OCI-LY1 (cell line): ENCODE data around the gene CC2D1B.

Experiments used
- H2AFZ ChIP-seq: fragments of 200-600 bp; sonication (generic), shearing (Covaris generic); 2 replicates; pipeline ENCODE4 v1.6.0; 2014; ENCODE audit warnings: antibody characterized with exemption, mild to moderate bottlenecking, low read length
- H3F3A ChIP-seq: fragments of 200-600 bp; sonication (generic), shearing (Covaris generic); 2 replicates; pipeline ENCODE4 v1.6.0; 2014; ENCODE audit warnings: mild to moderate bottlenecking, antibody characterized with exemption, low read length, moderate library complexity; ENCODE audit not compliant: insufficient read depth
- H3K27ac ChIP-seq: fragments of 200-600 bp; sonication (generic); 2 replicates; pipeline ENCODE4 v1.5.1; 2014; ENCODE audit warnings: low read length, mixed run types, mild to moderate bottlenecking, low read depth; ENCODE audit not compliant: poor library complexity, severe bottlenecking
- H3K27me3 ChIP-seq: fragments of 200-600 bp; sonication (generic); 2 replicates; pipeline ENCODE4 v1.6.0; 2014; ENCODE audit warnings: antibody characterized with exemption, mild to moderate bottlenecking, low read length, moderate library complexity; ENCODE audit not compliant: insufficient read depth
- H3K36me3 ChIP-seq: fragments of 200-600 bp; sonication (generic); 2 replicates; pipeline ENCODE4 v1.6.1; 2014; ENCODE audit warnings: mild to moderate bottlenecking, antibody characterized with exemption, low read length, moderate library complexity, mixed read lengths; ENCODE audit not compliant: insufficient read depth
- H3K4me1 ChIP-seq: fragments of 200-600 bp; sonication (generic); 2 replicates; pipeline ENCODE4 v1.5.1; 2014; ENCODE audit warnings: mild to moderate bottlenecking, low read length, moderate library complexity; ENCODE audit not compliant: insufficient read depth, severe bottlenecking
- H3K4me2 ChIP-seq: fragments of 200-600 bp; sonication (generic), shearing (Covaris generic); 2 replicates; pipeline ENCODE4 v1.6.1; 2014; ENCODE audit warnings: low read length
- H3K4me3 ChIP-seq: fragments of 200-600 bp; sonication (generic); 2 replicates; pipeline ENCODE4 v1.5.1; 2014; ENCODE audit warnings: low read length, low read depth, mild to moderate bottlenecking, mixed read lengths; ENCODE audit not compliant: poor library complexity, severe bottlenecking
- H3K79me2 ChIP-seq: fragments of 200-600 bp; shearing (Covaris generic); 2 replicates; pipeline ENCODE4 v1.6.1; 2016; ENCODE audit warnings: mixed run types, low read length, mixed read lengths; ENCODE audit not compliant: insufficient read depth
- H3K9ac ChIP-seq: fragments of 200-600 bp; sonication (generic), shearing (Covaris generic); 2 replicates; pipeline ENCODE4 v1.6.1; 2014; ENCODE audit warnings: mild to moderate bottlenecking, low read length, mixed read lengths
- H3K9me2 ChIP-seq: fragments of 200-600 bp; sonication (generic), shearing (Covaris generic); 2 replicates; pipeline ENCODE4 v1.6.1; 2014; ENCODE audit warnings: low read depth, mild to moderate bottlenecking, low read length, mixed read lengths
- H3K9me3 ChIP-seq: fragments of 200-600 bp; shearing (Covaris generic); 2 replicates; pipeline ENCODE4 v1.6.1; 2014; ENCODE audit warnings: low read length, mixed read lengths
- H4K20me1 ChIP-seq: fragments of 200-600 bp; sonication (generic), shearing (Covaris generic); 2 replicates; pipeline ENCODE4 v1.6.0; 2016; ENCODE audit warnings: mild to moderate bottlenecking, low read length; ENCODE audit not compliant: insufficient read depth
- CTCF ChIP-seq: fragments of 200-600 bp; sonication (generic), shearing (Covaris generic); IDR thresholded peaks from 2 replicates; pipeline ENCODE4 v1.5.1; 2017; ENCODE audit warnings: mild to moderate bottlenecking, antibody characterized with exemption, low read length, moderate library complexity, mixed read lengths
- EZH2 ChIP-seq: fragments of 200-600 bp; sonication (generic), shearing (Covaris generic); IDR thresholded peaks from 2 replicates; pipeline ENCODE4 v1.8.0; 2017; ENCODE audit warnings: borderline replicate concordance, mixed run types, mild to moderate bottlenecking, antibody characterized with exemption, low read length, moderate library complexity, mixed read lengths

Gene CC2D1B

GRCh38 chr1:52328615-52329014 is 37.4 kb downstream of the CC2D1B start:
- H3K9me2 ChIP-seq = no peaks in the 10 kb centered on the region
- H3K79me2 ChIP-seq = no peaks in the 10 kb centered on the region
- H3K27me3 ChIP-seq = no peaks in the 10 kb centered on the region
- H3K27ac ChIP-seq = no peak overlapping the region
- no peaks in the 10 kb centered on the region for H3K9me3 ChIP-seq
- TF ChIP-seq EZH2 (no peak), CTCF (no peak)
- H3K4me2 ChIP-seq = no peak overlapping the region
- no peaks in the 10 kb centered on the region for H3K36me3 ChIP-seq
- no peaks in the 10 kb centered on the region for H4K20me1 ChIP-seq
- no peak overlapping the region for H2AFZ ChIP-seq
- no peaks in the 10 kb centered on the region for H3K4me1 ChIP-seq
- no peaks in the 10 kb centered on the region for H3F3A ChIP-seq
- H3K4me3 ChIP-seq = no peak overlapping the region
- no peak overlapping the region for H3K9ac ChIP-seq

DNA sequence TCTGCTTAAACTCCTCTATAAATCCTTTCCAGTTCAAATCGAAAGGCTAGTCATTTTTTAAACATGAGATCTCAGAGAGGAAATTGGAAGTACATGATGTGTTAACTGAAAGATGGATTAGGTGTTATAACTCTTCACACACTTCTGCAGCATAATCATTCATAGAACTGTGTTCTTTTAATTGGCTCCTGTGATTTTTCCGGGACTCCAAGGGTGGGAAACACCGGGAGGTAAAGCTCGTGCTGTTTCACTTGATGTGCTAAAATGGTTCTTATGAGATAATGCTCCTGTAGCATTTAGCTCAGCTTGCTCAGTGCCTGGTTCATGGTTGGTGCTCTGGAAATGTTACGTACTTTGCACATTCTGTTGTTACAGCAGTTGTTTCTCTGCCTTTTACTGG is 40.2 kb downstream of the CC2D1B start:
- Histone ChIP-seq H3K9ac (no peak overlapping the region), H3K36me3 (no peaks in the 10 kb centered on the region), H3K9me2 (no peaks in the 10 kb centered on the region), H3K27ac (no peak overlapping the region), H3K27me3 (no peaks in the 10 kb centered on the region), H3K4me3 (no peak overlapping the region), H3K4me2 (no peak overlapping the region), H4K20me1 (no peaks in the 10 kb centered on the region), H2AFZ (no peak overlapping the region), H3K79me2 (no peaks in the 10 kb centered on the region), H3K4me1 (no peaks in the 10 kb centered on the region), H3K9me3 (no peaks in the 10 kb centered on the region), H3F3A (no peaks in the 10 kb centered on the region)
- no peak for TF ChIP-seq EZH2
- no peak for TF ChIP-seq CTCF

- no peak overlapping the region for H3K27ac ChIP-seq
- H3F3A ChIP-seq = no peaks in the 10 kb centered on the region
- no peak overlapping the region for H3K4me3 ChIP-seq
- H3K36me3 ChIP-seq = no peaks in the 10 kb centered on the region
- no peak for TF ChIP-seq EZH2
- no peak for TF ChIP-seq CTCF
- H3K9me3 ChIP-seq = no peaks in the 10 kb centered on the region
- no peaks in the 10 kb centered on the region for H4K20me1 ChIP-seq
- H3K4me2 ChIP-seq = no peak overlapping the region
- no peak overlapping the region for H2AFZ ChIP-seq
- no peak overlapping the region for H3K9ac ChIP-seq
- no peaks in the 10 kb centered on the region for H3K4me1 ChIP-seq
- H3K27me3 ChIP-seq = no peaks in the 10 kb centered on the region
- H3K9me2 ChIP-seq = no peaks in the 10 kb centered on the region
- H3K79me2 ChIP-seq = no peaks in the 10 kb centered on the region
These were observed 42.3 kb downstream of the CC2D1B start for GRCh38 chr1:52323731-52324130.
